ENCODE data around the gene PPFIBP1. TPM values are rescaled to one million over a fixed set of nuclear protein-coding genes. Genes with fewer than 3 reads are reported as not detected.

PPFIBP1 gene
- total and polyA plus RNA-seq, 2 of the 8 experiments (the other 6 are each of a cell fraction or from before 2014, with no cell fraction given): 7.7 to 31.3 TPM

- no peak overlapping the region for H2BK20ac ChIP-seq (ENCODE audit: low read length)
- H3K18ac ChIP-seq (ENCODE audit: extremely low read depth, low read length): no peak overlapping the region
- FAIRE-seq (no peak), DNase-seq (ENCODE audit: low read depth in 1 of 2, low spot score in 2 of 2) (no peak)
- no peak for TF ChIP-seq BACH1 (IDR thresholded peaks at IDR 0.05; ENCODE audit: low read length)
- no peak for TF ChIP-seq HDAC6 (IDR thresholded peaks at IDR 0.05; ENCODE audit: low read depth, low read length)
- no peak for TF ChIP-seq CREB1 (IDR thresholded peaks at IDR 0.05)
- no peak for TF ChIP-seq KDM5A (IDR thresholded peaks at IDR 0.05; ENCODE audit: low read length)
- no peak for TF ChIP-seq SIN3A (conservative IDR thresholded peaks at IDR 0.05 in 1 of 2, IDR thresholded peaks at IDR 0.05 in 1 of 2; ENCODE audit: low read depth in 1 of 2, low read length in 2 of 2)
- no peak for TF ChIP-seq POU5F1 (IDR thresholded peaks at IDR 0.05; ENCODE audit: low read depth, low read length)
- TF ChIP-seq FOSL1 (IDR thresholded peaks at IDR 0.05; ENCODE audit: insufficient read depth, low read depth, low read length): no peak
- TF ChIP-seq POLR2AphosphoS5 (IDR thresholded peaks at IDR 0.05; ENCODE audit: low read depth, low read length): no peak
- no peak for TF ChIP-seq PHF8 (conservative IDR thresholded peaks at IDR 0.05; ENCODE audit: low read depth, low read length)
- no peak for TF ChIP-seq GTF2F1 (IDR thresholded peaks at IDR 0.05; ENCODE audit: borderline replicate concordance, low read depth, low read length)
- peaks cover 8% of the 10 kb centered on the region; the same call in 1 of the 2 replicates for H3K79me1 ChIP-seq (ENCODE audit: low read depth, low read length)
- WGBS, 2 experiments (ENCODE audit: extremely low coverage in 1 of 2, insufficient coverage in 1 of 2, insufficient read length in 1 of 2, insufficient replicate concordance in 2 of 2, low coverage in 1 of 2, low lambda C conversion rate in 2 of 2, missing lambda C conversion rate in 1 of 2): 84% methylated on average over 4 of the region's 4 CpGs; no CpG with 5 or more reads in 1 of the 2 experiments
- no peak overlapping the region for H2AFZ ChIP-seq (ENCODE audit: low read length)
- no peak overlapping the region for H2AK5ac ChIP-seq (ENCODE audit: low read depth, low read length)
- no peak overlapping the region for H4K8ac ChIP-seq (ENCODE audit: extremely low read depth, insufficient read depth, low read length)
- no peak overlapping the region for H3K4ac ChIP-seq (replicated peaks; ENCODE audit: insufficient read length, low read depth, low read length)
- no peak overlapping the region for H2BK120ac ChIP-seq (replicated peaks; ENCODE audit: low read depth, low read length)
- no peak overlapping the region for H4K91ac ChIP-seq (replicated peaks; ENCODE audit: insufficient read length, low read length)
- H3K9ac ChIP-seq (replicated peaks in 1 of 4; ENCODE audit: extremely low read depth in 1 of 4, low read depth in 3 of 4, low read length in 3 of 4): no peak overlapping the region
- no peak overlapping the region for H2BK12ac ChIP-seq (ENCODE audit: low read depth, low read length)
- no peaks in the 10 kb centered on the region; a peak in 1 of 7 replicates for H3K27me3 ChIP-seq (replicated peaks in 1 of 4; ENCODE audit: control insufficient read depth in 3 of 4, extremely low read depth in 1 of 4, insufficient read depth in 3 of 4, low read length in 3 of 4)
- H3K56ac ChIP-seq (replicated peaks; ENCODE audit: insufficient read length, low read depth, low read length): no peak overlapping the region
- H3K79me2 ChIP-seq (ENCODE audit: control insufficient read depth in 1 of 2, insufficient read depth in 2 of 2, low read length in 2 of 2): peaks cover 0 to 33% of the 10 kb centered on the region in 2 experiments; a peak in 1 of 4 replicates
- no peak overlapping the region for H4K5ac ChIP-seq (ENCODE audit: insufficient read length, low read depth, low read length)
- no peak overlapping the region for H3K4me2 ChIP-seq (ENCODE audit: insufficient read depth in 1 of 2, low read depth in 2 of 2, low read length in 2 of 2)
- ChIA-PET POLR2A (ENCODE audit: partially characterized antibody) (interaction anchor here (2.9 kb wide), 1 partner anchor 15 kb away, joined by 16 read pairs; the partner anchor contains the start of gene PPFIBP1), CTCF (ENCODE audit: partially characterized antibody) (interaction anchor here (0.6 to 1.3 kb wide), 2 partner anchors 22 to 39 kb away, joined by 3 read pairs; no protein-coding TSS in a partner anchor)
- no peaks in the 10 kb centered on the region for H3K23me2 ChIP-seq (ENCODE audit: low read depth, low read length)
- no peak overlapping the region for H3K4me3 ChIP-seq (ENCODE audit: extremely low read depth in 1 of 4, insufficient read depth in 2 of 4, low read depth in 3 of 4, low read length in 4 of 4)
- H3K27ac ChIP-seq (ENCODE audit: low read depth, low read length): no peak overlapping the region
- no peak overlapping the region for H2BK15ac ChIP-seq (ENCODE audit: low read length)
- H2BK5ac ChIP-seq (ENCODE audit: low read depth, low read length): no peak overlapping the region
- H3K4me1 ChIP-seq (replicated peaks in 1 of 4; ENCODE audit: control insufficient read depth in 3 of 4, insufficient read depth in 4 of 4, low read length in 3 of 4): peaks cover 0 to 10% (median 5%) of the 10 kb centered on the region in 4 experiments; a peak in 5 of 7 replicates
- no peaks in the 10 kb centered on the region for H4K20me1 ChIP-seq (replicated peaks in 1 of 2; ENCODE audit: control insufficient read depth in 1 of 2, insufficient read depth in 2 of 2, low read length in 2 of 2)
- no peaks in the 10 kb centered on the region for H3K36me3 ChIP-seq (ENCODE audit: control insufficient read depth in 2 of 4, insufficient read depth in 4 of 4, low read length in 3 of 4)
- H3K14ac ChIP-seq (ENCODE audit: insufficient read length): no peak overlapping the region
- no peak overlapping the region for H3K23ac ChIP-seq (ENCODE audit: insufficient read length)
- no peaks in the 10 kb centered on the region for H3K9me3 ChIP-seq (ENCODE audit: insufficient read depth in 2 of 2, low read depth in 1 of 2, low read length in 1 of 2)
These were observed 15.2 kb downstream of the PPFIBP1 start for GRCh38 chr12:27539191-27539631.

Data from H1 (cell line).